ENCODE measurements around the gene MROH9. TPM values are rescaled to one million over a fixed set of nuclear protein-coding genes. Genes with fewer than 3 reads are reported as not detected.
A peak's percentile ranks its signal among the peaks of the same experiment; 100 is the strongest.
"Not testable (repeated sequence)": the region's sequence is repeated elsewhere in the genome, so short reads cannot be mapped to it uniquely, and the experiment has no call there.

Gene MROH9
- total and polyA plus RNA-seq, 7 donors, result not detected

DNA sequence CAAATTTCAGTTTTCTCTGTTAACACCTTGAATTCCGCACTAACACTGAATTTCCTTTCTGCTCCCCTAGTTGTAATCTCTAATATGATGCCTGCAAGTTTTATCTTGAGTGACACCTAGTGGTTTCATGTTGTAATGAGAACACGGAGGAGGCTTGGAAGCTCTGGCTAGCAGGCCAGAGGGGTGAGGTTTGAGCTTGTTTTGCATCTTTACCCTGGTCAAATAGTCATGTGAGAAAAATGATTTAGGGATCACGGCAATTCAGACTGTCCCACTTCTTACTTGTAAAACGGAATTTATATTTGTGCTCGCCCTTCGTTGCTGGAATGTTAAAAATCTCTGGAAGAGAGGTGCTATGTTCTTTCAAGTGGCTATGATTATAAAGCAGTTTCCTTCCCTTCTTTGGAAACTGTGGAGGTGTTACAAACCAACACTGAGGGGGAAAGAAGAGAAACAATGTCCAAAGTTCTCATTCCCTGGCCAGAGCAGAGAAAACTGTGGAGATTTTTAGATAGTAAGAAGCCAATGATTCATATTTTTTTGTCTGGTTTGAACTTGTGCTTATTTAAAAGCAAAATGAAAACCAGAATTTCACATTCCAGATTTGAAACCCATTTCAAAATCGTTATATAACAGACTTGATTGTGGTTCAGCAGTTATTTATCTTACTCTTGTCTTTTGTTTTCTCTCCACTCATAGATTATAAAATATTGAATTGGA, 5.3 kb upstream of the MROH9 start:
- intact Hi-C loops (cut with DNase I), result loop anchor here in 1 of 2 donors (5.0 kb wide), 1 partner anchor 998 kb away; no protein-coding TSS in a partner anchor
- H3K9me3 ChIP-seq, result no peaks in the 10 kb centered on the region
- no peaks in the 10 kb centered on the region for H3K4me1 ChIP-seq
- 8 to 15% (median 9%) methylated on average over 7 of the region's 7 CpGs for WGBS, 3 donors
- H3K36me3 ChIP-seq (ENCODE audit: insufficient read depth in 1 of 2, low read depth in 1 of 2), result no peaks in the 10 kb centered on the region
- DNase-seq, result no peak
- H3K4me3 ChIP-seq, result no peak overlapping the region
- peak; percentile 56 to 90 (median 84) for ATAC-seq
- no peaks in the 10 kb centered on the region for H3K27me3 ChIP-seq (ENCODE audit: insufficient read depth in 3 of 3, low read length in 2 of 3)
- TF ChIP-seq, protein P1, sequence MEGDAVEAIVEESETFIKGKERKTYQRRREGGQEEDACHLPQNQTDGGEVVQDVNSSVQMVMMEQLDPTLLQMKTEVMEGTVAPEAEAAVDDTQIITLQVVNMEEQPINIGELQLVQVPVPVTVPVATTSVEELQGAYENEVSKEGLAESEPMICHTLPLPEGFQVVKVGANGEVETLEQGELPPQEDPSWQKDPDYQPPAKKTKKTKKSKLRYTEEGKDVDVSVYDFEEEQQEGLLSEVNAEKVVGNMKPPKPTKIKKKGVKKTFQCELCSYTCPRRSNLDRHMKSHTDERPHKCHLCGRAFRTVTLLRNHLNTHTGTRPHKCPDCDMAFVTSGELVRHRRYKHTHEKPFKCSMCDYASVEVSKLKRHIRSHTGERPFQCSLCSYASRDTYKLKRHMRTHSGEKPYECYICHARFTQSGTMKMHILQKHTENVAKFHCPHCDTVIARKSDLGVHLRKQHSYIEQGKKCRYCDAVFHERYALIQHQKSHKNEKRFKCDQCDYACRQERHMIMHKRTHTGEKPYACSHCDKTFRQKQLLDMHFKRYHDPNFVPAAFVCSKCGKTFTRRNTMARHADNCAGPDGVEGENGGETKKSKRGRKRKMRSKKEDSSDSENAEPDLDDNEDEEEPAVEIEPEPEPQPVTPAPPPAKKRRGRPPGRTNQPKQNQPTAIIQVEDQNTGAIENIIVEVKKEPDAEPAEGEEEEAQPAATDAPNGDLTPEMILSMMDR (IDR thresholded peaks at IDR 0.05), result peak; percentile 77
- H3K27ac ChIP-seq, result no peak overlapping the region

DNA sequence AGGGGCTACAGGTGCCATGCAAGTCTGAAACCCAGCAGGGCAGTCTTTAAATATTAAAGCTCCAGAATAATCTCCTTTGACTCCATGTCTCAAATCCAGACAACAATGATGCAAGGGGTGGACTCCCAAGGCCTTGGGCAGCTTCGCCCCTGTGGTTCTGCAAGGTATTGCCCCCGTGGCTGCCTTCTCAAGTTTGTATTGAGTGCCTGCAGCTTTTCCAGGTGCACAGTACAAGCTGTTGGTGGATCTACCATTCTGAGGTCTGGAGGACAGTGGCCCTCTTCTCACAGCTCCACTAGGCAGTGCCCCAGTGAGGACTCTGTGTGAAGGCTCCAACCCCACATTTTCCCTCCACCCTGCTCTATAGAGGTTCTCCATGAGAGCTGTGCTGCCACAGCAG, 3.7 kb upstream of the MROH9 start:
- H3K9me3 ChIP-seq, result no peaks in the 10 kb centered on the region
- WGBS, 3 donors, result 81 to 95% (median 91%) methylated on average over 2 of the region's 2 CpGs
- H3K4me3 ChIP-seq, result no peak overlapping the region
- intact Hi-C loops (cut with DNase I), result no loop called here
- DNase-seq (no peak), ATAC-seq (no peak)
- H3K27ac ChIP-seq, result no peak overlapping the region
- TF ChIP-seq, protein P1 (IDR thresholded peaks at IDR 0.05), result no peak
- H3K27me3 ChIP-seq (ENCODE audit: insufficient read depth in 3 of 3, low read length in 2 of 3), result no peaks in the 10 kb centered on the region
- no peaks in the 10 kb centered on the region for H3K36me3 ChIP-seq (ENCODE audit: insufficient read depth in 1 of 2, low read depth in 1 of 2)
- H3K4me1 ChIP-seq, result no peaks in the 10 kb centered on the region

DNA sequence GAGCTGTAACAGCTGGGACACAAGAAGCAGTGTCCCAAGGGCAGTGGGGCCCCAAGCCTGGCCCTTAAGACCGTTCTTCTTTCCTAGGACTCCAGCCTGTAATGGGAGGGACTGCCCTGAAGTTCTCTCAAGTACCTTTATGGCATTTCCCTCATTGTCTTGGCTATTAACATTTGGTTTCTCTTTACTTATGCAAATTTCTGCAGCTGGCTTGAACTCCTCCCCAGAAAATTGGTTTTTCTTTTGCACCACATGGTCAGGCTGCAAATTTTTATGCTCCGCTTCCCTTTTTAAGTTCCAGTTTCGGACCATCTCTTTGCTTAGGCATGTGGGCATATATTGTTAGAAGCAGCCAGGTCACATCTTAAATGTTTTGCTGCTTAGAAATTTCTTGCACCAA, 3.1 kb upstream of the MROH9 start:
- no peaks in the 10 kb centered on the region for H3K9me3 ChIP-seq
- WGBS, 3 donors, result 62 to 78% (median 71%) methylated on average over 3 of the region's 3 CpGs
- H3K27ac ChIP-seq, result no peak overlapping the region
- H3K4me3 ChIP-seq, result no peak overlapping the region
- H3K27me3 ChIP-seq (ENCODE audit: insufficient read depth in 3 of 3, low read length in 2 of 3), result no peaks in the 10 kb centered on the region
- DNase-seq (no peak), ATAC-seq (no peak)
- intact Hi-C loops (cut with DNase I), result no loop called here
- no peaks in the 10 kb centered on the region for H3K36me3 ChIP-seq (ENCODE audit: insufficient read depth in 1 of 2, low read depth in 1 of 2)
- TF ChIP-seq, protein P1 (IDR thresholded peaks at IDR 0.05), result no peak
- no peaks in the 10 kb centered on the region for H3K4me1 ChIP-seq

DNA sequence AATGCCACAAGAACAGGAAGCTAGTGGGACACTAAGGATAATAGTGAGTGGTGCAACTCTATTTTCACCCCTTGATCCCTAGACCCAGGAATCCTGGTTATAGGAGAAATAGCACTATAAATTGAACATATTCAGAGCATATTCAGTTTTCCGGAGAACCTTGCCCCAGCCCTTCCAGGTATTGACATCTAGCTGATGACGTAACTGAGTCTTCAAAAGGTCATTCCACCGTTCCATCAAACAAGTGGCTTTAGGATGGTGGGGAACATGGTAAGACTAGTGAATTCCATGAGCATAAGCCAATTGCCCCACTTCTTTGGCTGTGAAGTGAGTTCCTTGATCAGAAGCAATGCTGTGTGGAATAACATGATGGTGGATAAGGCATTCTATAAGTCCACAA, 2.9 kb downstream of the MROH9 start:
- no peaks in the 10 kb centered on the region for H3K4me1 ChIP-seq
- no peak overlapping the region for H3K4me3 ChIP-seq
- WGBS, 3 donors, result 92 to 95% (median 95%) methylated on average over 3 of the region's 3 CpGs
- intact Hi-C loops (cut with DNase I), result no loop called here
- no peak for ATAC-seq
- no peak for DNase-seq
- H3K36me3 ChIP-seq (ENCODE audit: insufficient read depth in 1 of 2, low read depth in 1 of 2), result no peaks in the 10 kb centered on the region
- TF ChIP-seq, protein P1 (IDR thresholded peaks at IDR 0.05), result no peak
- H3K27me3 ChIP-seq (ENCODE audit: insufficient read depth in 3 of 3, low read length in 2 of 3), result no peaks in the 10 kb centered on the region
- no peak overlapping the region for H3K27ac ChIP-seq
- no peaks in the 10 kb centered on the region for H3K9me3 ChIP-seq

DNA sequence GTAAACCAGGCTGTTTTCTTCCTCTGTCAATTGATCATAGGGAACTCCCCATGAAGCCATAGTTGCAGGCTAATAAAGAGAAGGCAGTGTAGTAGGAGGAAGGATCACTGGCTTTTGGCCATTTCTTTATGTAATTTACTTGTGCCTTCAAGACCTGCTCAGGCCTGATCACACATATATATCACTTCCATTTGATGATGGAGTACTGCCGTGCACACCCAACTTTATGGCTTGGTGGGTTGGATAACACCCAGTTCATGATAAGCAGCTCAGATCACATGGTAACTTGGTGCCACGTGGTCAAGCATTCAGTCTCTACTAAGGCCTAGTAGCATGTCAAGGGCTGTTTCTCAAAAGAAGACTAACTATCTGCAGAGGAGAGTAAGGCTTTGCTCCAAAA, 4.1 kb downstream of the MROH9 start:
- 71 to 75% (median 75%) methylated on average over 2 of the region's 2 CpGs for WGBS, 3 donors
- Histone ChIP-seq H3K9me3 (no peaks in the 10 kb centered on the region), H3K4me1 (no peaks in the 10 kb centered on the region), H3K36me3 (ENCODE audit: insufficient read depth in 1 of 2, low read depth in 1 of 2) (no peaks in the 10 kb centered on the region), H3K27ac (no peak overlapping the region), H3K4me3 (no peak overlapping the region), H3K27me3 (ENCODE audit: insufficient read depth in 3 of 3, low read length in 2 of 3) (no peaks in the 10 kb centered on the region)
- TF ChIP-seq, protein P1 (IDR thresholded peaks at IDR 0.05), result no peak
- DNase-seq (no peak), ATAC-seq (no peak)
- intact Hi-C loops (cut with DNase I), result no loop called here

DNA sequence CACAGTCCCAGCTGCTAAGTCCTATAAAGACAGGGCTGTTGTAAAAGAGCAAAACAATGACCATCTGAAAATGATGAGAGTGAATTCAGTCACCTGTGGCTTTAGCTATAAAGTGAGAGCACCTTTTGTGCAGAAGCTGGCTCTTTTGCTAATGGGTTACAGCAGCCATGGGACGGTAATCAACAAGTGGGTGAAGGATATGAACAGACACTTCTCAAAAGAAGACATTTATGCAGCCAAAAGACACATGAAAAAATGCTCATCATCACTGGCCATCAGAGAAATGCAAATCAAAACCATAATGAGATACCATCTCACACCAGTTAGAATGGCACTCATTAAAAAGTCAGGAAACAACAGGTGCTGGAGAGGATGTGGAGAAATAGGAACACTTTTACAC, 16.4 kb downstream of the MROH9 start:
- not testable (repeated sequence) for ATAC-seq; H3K27me3 ChIP-seq (ENCODE audit: insufficient read depth in 3 of 3, low read length in 2 of 3)
- WGBS, 3 donors, result 92 to 97% (median 95%) methylated on average over 1 of the region's 1 CpG

More for the DNA sequence above, 16.4 kb downstream of the MROH9 start:
- H3K9me3 ChIP-seq; H3K27ac ChIP-seq; H3K4me3 ChIP-seq; H3K36me3 ChIP-seq (ENCODE audit: insufficient read depth in 1 of 2, low read depth in 1 of 2); intact Hi-C loops (cut with DNase I); H3K4me1 ChIP-seq; DNase-seq: not testable (repeated sequence)
